Measurements from ENCODE around the gene ALDH4A1. TPM values are rescaled to one million over a fixed set of nuclear protein-coding genes. Genes with fewer than 3 reads are reported as not detected.

Gene ALDH4A1
- total RNA-seq, 1 experiment from 2014 or later, result 26.1 TPM

- Mint-ChIP-seq H3K9me3 (no peaks in the 10 kb centered on the region), H3K36me3 (ENCODE audit: insufficient read depth in 1 of 3, low read depth in 3 of 3) (no peaks in the 10 kb centered on the region), H3K4me3 (no peak within 1 kb of the TSS), H3K27me3 (ENCODE audit: low read depth) (peaks cover 30% of the 10 kb centered on the region), H3K27ac (no peak within 1 kb of the TSS), H3K4me1 (no peaks in the 10 kb centered on the region)
- Histone ChIP-seq H3K23me2 (ENCODE audit: insufficient read length, low read depth, low read length, poor library complexity, severe bottlenecking) (no peaks in the 10 kb centered on the region), H2AK5ac (ENCODE audit: insufficient read length, low read length) (no peak within 1 kb of the TSS), H3K14ac (ENCODE audit: insufficient read depth, low read length) (no peak within 1 kb of the TSS), H3T11ph (ENCODE audit: low read length) (no peak within 1 kb of the TSS), H3K79me2 (ENCODE audit: insufficient read depth, low read length) (no peaks in the 10 kb centered on the region), H3K27me3 (ENCODE audit: insufficient read depth, low read length) (no peaks in the 10 kb centered on the region; the same call in 1 of the 2 replicates), H3K18ac (ENCODE audit: insufficient read length, low read depth, low read length) (no peak within 1 kb of the TSS), H2BK20ac (ENCODE audit: low read depth, low read length, poor library complexity, severe bottlenecking) (no peak within 1 kb of the TSS), H3K4me1 (ENCODE audit: insufficient read depth, low read length) (no peaks in the 10 kb centered on the region), H2BK120ac (ENCODE audit: low read depth, low read length, poor library complexity, severe bottlenecking) (no peak within 1 kb of the TSS), H2BK5ac (ENCODE audit: insufficient read length, low read length) (no peak within 1 kb of the TSS), H2BK12ac (ENCODE audit: insufficient read length, low read depth, low read length) (no peak within 1 kb of the TSS), H4K91ac (ENCODE audit: insufficient read length, low read depth, low read length) (no peak within 1 kb of the TSS), H3K79me1 (ENCODE audit: insufficient read depth, low read depth, low read length, poor library complexity, severe bottlenecking) (no peaks in the 10 kb centered on the region), H4K5ac (ENCODE audit: insufficient read length, low read depth, low read length) (no peak within 1 kb of the TSS), H4K20me1 (ENCODE audit: control insufficient read depth, insufficient read depth, insufficient read length) (no peaks in the 10 kb centered on the region), H2AFZ (ENCODE audit: low read length) (no peak within 1 kb of the TSS), H2BK15ac (ENCODE audit: low read depth, low read length) (no peak within 1 kb of the TSS), H3K4me2 (ENCODE audit: insufficient read depth, insufficient read length, low read length) (no peak within 1 kb of the TSS), H3K23ac (ENCODE audit: insufficient read length, low read depth, low read length) (no peak within 1 kb of the TSS), H3K9me3 (ENCODE audit: control insufficient read depth, low read depth, low read length) (no peaks in the 10 kb centered on the region), H3K27ac (ENCODE audit: insufficient read length, low read depth, low read length) (no peak within 1 kb of the TSS), H4K8ac (replicated peaks; ENCODE audit: insufficient read length, low read depth, low read length) (no peak within 1 kb of the TSS), H3K9ac (ENCODE audit: extremely low read depth, insufficient read length, low read length) (no peak within 1 kb of the TSS), H3K4ac (ENCODE audit: low read depth, low read length) (no peak within 1 kb of the TSS), H3K56ac (ENCODE audit: insufficient read length, low read depth, low read length) (no peak within 1 kb of the TSS)
- WGBS (ENCODE audit: extremely low coverage, insufficient read length, low lambda C conversion rate), result no CpG with 5 or more reads among the region's 4 CpGs
- TF ChIP-seq, protein P1, sequence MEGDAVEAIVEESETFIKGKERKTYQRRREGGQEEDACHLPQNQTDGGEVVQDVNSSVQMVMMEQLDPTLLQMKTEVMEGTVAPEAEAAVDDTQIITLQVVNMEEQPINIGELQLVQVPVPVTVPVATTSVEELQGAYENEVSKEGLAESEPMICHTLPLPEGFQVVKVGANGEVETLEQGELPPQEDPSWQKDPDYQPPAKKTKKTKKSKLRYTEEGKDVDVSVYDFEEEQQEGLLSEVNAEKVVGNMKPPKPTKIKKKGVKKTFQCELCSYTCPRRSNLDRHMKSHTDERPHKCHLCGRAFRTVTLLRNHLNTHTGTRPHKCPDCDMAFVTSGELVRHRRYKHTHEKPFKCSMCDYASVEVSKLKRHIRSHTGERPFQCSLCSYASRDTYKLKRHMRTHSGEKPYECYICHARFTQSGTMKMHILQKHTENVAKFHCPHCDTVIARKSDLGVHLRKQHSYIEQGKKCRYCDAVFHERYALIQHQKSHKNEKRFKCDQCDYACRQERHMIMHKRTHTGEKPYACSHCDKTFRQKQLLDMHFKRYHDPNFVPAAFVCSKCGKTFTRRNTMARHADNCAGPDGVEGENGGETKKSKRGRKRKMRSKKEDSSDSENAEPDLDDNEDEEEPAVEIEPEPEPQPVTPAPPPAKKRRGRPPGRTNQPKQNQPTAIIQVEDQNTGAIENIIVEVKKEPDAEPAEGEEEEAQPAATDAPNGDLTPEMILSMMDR (conservative IDR thresholded peaks at IDR 0.05), result no peak
- DNase-seq, result no peak
Measured at GRCh38 chr1:18859560-18859959, 42.8 kb downstream of the ALDH4A1 start, which contains the start of gene TAS1R2. TAS1R2 (minus strand) TSS chr1:18859660; CDS start chr1:18859660, 0 bp downstream.
